ENCODE data around the gene SKAP1.

DNA sequence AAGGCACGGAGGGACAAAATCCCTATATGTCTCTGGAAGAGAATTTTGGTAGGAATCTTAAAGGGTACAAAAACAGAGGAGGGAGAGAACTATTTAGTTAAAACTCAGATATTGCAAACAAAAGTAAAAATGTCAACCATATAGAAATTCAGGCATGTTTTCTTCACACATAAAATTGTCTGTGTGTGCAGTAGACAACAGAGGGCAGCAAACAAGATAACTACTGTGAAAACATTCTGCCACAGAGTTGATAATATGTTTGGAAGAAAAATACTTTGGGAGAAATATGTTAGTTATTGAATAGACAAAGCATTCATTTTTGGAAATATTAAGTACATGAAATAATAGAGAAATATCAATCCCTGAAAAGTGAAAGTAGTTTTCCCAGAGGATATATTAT lies 266.2 kb downstream of the SKAP1 start:
- TF ChIP-seq, protein P1, sequence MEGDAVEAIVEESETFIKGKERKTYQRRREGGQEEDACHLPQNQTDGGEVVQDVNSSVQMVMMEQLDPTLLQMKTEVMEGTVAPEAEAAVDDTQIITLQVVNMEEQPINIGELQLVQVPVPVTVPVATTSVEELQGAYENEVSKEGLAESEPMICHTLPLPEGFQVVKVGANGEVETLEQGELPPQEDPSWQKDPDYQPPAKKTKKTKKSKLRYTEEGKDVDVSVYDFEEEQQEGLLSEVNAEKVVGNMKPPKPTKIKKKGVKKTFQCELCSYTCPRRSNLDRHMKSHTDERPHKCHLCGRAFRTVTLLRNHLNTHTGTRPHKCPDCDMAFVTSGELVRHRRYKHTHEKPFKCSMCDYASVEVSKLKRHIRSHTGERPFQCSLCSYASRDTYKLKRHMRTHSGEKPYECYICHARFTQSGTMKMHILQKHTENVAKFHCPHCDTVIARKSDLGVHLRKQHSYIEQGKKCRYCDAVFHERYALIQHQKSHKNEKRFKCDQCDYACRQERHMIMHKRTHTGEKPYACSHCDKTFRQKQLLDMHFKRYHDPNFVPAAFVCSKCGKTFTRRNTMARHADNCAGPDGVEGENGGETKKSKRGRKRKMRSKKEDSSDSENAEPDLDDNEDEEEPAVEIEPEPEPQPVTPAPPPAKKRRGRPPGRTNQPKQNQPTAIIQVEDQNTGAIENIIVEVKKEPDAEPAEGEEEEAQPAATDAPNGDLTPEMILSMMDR (IDR thresholded peaks at IDR 0.05): no peak
- TF ChIP-seq POLR2A (IDR thresholded peaks at IDR 0.05): no peak

Measured in heart left ventricle (tissue), 13 donors.